Head of caudate nucleus (tissue), 42 donors: Measurements from ENCODE around the gene SAC3D1.
"Not testable (repeated sequence)": the region's sequence is repeated elsewhere in the genome, so short reads cannot be mapped to it uniquely, and the experiment has no call there.

Experiments
- DNase-seq, 42 donors: peaks; one replicate each; pipeline versions ENCODE4 v3.0.0 to v3.0.0-alpha.2; 2020 to 2021; ENCODE audit warnings: mixed read lengths in 7 of 42
- intact Hi-C: fragments of 100-400 bp; cut with DNase I; formaldehyde crosslinking; loops from one replicate; pipeline ENCODE4 v1.15.0; 2022

SAC3D1 gene

DNA sequence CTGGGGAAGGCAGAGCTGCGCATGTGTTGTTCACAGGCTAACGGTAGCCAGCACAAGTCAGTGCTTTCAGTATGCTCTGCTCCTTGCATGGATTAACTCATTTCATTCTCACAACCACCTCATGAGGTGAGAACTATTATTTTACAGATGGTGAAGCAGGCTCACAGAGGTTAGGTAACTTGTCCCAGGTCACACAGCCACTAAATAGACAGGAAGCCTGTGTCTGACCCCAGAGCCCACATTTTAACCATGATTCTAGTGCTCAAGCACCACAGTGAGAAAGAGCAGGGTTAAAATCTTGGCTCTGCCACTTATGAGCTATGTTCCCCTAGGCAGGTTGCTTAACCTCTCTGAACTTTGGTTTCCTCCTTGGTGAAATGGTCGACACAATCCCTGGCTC is 20.0 kb upstream of the SAC3D1 start:
- intact Hi-C loops = no loop called here
- DNase-seq = no peak

- DNase-seq = no peak
- intact Hi-C loops = no loop called here
Observed at GRCh38 chr11:65021509-65021908, 19.5 kb upstream of the SAC3D1 start.

- intact Hi-C loops, DNase-seq: not testable (repeated sequence)
Observed at GRCh38 chr11:65023502-65023901, 17.5 kb upstream of the SAC3D1 start.

- DNase-seq = no peak
- intact Hi-C loops = loop anchor here (2.0 kb wide), 1 partner anchor 110 kb away; the partner anchor contains the start of gene ATG2A
Observed at GRCh38 chr11:65026810-65027209, 14.2 kb upstream of the SAC3D1 start.

GRCh38 chr11:65027213-65028067 is 13.6 kb upstream of the SAC3D1 start, which contains the start of gene SNX15:
SNX15 (plus strand) TSS chr11:65027439; CDS start chr11:65027538, 99 bp downstream.
- intact Hi-C loops = loop anchor here (2.0 kb wide), 1 partner anchor 111 kb away; the partner anchor contains the start of gene ATG2A
- peak; percentile 88 to 97 (median 95) for DNase-seq

DNA sequence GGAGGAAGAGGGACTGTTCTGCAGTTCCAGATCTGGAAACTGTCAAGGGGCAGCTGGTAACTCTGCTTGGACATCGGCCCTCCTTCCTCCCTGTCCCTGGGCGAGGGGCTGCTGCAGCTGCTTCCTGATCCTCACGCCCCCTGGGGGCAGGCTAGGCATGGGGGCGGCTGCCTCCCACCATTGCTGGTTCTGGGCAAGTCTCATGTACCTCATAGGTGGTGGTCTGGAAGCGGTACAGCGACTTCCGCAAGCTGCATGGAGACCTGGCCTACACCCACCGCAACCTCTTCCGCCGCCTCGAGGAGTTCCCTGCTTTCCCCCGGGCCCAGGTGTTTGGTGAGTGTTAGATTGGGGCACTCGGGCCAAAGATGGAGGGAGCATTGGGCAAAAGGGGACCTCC is 8.8 kb upstream of the SAC3D1 start:
- no peak for DNase-seq
- intact Hi-C loops = no loop called here

DNA sequence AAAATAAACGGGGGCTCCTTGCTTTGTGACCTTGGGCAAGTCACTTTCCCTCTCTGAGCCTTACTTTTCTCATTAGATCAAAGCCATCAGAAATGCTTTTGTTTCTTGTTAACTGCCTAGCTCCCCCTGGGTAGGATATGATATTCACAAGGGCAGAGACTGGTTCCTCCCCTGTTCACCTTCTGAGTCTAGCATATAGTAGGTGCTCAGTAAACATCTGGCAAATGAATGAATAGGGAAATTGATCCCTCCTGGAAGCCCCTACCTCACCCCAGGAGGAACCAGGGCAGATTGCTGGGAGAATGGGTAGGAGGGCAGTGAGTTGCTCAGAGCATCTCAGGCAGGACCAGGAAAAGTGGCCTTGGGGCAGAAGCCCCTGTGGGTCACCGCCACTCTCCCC is 6.6 kb upstream of the SAC3D1 start:
- DNase-seq = no peak
- intact Hi-C loops = no loop called here

- DNase-seq = no peak
- intact Hi-C loops = no loop called here
Observed at GRCh38 chr11:65035579-65035978, 5.4 kb upstream of the SAC3D1 start.

DNA sequence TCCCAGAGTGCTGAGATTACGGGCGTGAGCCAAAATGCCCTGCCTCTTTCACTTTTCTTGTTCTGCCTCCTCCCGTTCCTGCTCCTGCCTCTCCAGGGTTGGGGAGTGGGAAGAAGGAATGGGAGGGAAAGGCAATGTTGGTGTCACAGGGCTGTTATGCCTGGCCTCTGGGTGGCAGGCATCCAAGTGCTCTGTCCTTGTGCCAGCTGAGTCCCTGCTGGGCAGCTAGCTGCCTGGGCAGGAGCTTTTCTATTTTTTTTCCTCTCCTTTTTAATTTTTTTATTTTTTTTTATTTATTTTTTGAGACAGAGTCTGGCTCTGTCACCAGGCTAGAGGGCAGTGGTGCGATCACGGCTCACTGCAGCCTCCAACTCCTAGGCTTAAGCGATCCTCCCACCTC is 4.1 kb upstream of the SAC3D1 start:
- intact Hi-C loops = no loop called here
- DNase-seq = peak in 41 of 42 donors; percentile 57 to 91 (median 75)

DNA sequence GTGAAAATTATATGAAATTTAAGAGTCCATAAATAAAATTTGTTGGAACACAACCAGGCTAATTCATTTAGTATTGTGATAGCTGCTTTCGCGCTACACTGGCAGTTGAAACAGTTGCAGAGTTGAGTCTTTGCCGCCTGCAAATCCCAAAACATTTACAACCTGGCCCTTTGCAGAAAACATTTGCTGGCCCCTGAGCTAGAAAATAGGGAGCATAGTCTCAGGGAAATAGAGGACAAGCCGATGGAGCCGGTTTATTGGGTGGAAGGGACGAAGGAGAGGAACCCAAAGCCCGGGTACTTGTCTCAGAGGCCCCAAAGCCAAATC is 527 bp upstream of the SAC3D1 start:
- no peak for DNase-seq
- intact Hi-C loops = no loop called here

GRCh38 chr11:65042891-65043290 is 1.9 kb downstream of the SAC3D1 start:
- intact Hi-C loops = no loop called here
- DNase-seq = no peak

- intact Hi-C loops = no loop called here
- DNase-seq = peak in 27 of 42 donors; percentile 6 to 54 (median 25)
Observed at GRCh38 chr11:65043881-65044501, 3.0 kb downstream of the SAC3D1 start.

GRCh38 chr11:65045061-65045460 is 4.1 kb downstream of the SAC3D1 start:
- no peak for DNase-seq
- intact Hi-C loops = no loop called here

GRCh38 chr11:65045728-65046127 is 4.7 kb downstream of the SAC3D1 start:
- DNase-seq = no peak
- intact Hi-C loops = no loop called here

DNA sequence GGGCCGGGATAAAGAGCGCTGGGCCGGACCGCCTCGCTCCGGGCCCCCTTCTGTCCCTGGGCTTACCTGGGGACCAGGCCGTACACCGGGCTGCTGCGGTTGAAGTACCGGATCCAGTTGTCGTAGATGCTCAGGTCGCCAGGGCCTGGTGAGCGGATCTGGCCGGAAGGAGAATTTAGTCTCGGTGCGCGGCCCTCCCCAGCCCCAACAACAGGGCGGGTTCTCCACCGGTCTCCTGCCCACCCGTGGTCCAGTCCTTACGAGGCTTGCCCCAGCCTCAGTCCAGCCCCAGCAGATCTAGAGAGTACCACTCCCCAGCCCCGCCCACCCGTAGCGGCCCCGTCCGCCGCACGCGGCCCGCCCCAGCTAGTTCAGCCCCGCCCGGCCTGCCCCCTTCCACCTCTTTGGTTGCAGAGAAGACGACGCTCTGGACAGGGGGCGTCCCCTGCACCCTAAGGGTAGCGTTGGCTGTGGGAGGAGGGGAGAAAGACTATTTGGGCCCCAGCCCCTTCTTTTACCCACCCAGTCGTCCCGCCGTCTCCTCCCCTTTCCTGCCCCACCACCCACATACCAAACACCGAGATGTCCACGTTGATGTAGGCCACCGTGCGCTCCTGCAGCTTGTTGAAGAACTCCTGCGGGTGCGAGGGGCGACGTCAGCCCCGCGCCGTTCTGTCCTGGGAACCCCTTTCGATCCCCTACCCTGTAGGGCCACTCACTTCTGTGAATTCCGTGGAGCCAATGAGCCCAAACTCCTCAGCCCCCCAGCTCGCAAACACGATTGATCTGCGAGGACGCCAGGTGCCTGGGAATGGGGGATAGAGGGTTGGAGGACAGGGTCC is 6.8 kb downstream of the SAC3D1 start:
- no peak for DNase-seq
- intact Hi-C loops = no loop called here

GRCh38 chr11:65051398-65051858 is 10.4 kb downstream of the SAC3D1 start:
- no peak for DNase-seq
- intact Hi-C loops = no loop called here

DNA sequence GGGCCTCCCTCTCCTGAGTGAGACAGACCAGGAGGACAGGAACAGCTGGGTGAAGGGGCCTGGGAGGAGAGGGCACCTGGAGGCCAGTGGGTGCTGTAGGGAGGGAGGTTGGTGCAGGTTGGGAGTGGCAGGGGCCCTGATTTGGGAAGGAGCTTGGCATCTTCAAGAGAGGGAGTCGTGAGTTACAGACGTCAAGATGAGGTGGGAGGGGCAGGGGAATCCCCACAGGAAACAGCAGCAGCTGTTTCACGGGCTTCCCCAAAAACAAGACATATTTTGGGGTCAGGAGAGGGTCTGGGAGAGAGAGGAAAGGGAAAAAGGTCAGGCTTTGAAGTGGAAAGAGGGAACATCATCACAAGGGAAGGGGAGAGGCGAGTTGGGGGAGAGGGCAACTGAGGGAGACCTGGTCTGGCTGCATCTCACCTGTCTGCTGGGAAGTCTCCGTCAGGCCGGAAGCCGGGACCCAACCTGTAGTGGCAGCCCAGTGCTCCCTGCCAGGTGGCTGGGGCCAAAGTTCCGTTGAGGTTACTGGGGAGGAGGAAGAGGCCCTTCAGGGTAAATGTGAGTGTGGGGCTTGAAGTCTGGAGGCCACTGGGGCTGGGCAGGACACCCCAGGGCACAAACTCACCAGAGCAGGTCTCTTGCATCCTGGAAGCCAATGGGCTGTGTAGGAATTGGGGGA is 13.0 kb downstream of the SAC3D1 start:
- intact Hi-C loops = no loop called here
- DNase-seq = no peak

GRCh38 chr11:65055538-65055937 is 14.5 kb downstream of the SAC3D1 start:
- intact Hi-C loops = no loop called here
- no peak for DNase-seq

- intact Hi-C loops = no loop called here
- no peak for DNase-seq
Observed at GRCh38 chr11:65056999-65057398, 16.0 kb downstream of the SAC3D1 start.
